HEK293 (cell line): ENCODE results near the gene MBOAT2.

Experiments used
- TF ChIP-seq, protein P1 (sequence below): fragments of 450-650 bp; formaldehyde crosslinking; IDR thresholded peaks from 2 replicates; pipeline ENCODE4 v1.5.1; 2016; ENCODE audit warnings: missing biosample characterization, missing genetic modification characterization
- TF ChIP-seq, protein P2 (sequence below): fragments of 450-650 bp; formaldehyde crosslinking; IDR thresholded peaks from 2 replicates; pipeline ENCODE4 v1.5.1; 2016; ENCODE audit warnings: missing biosample characterization, missing genetic modification characterization, borderline replicate concordance
- TF ChIP-seq, protein P3 (sequence below): sonication (generic); formaldehyde crosslinking; IDR thresholded peaks from 2 replicates; pipeline ENCODE4 v1.8.1; 2022; ENCODE audit warnings: mild to moderate bottlenecking, moderate library complexity, missing genetic modification reagents
- TF ChIP-seq, protein P4 (sequence below): fragments of 450-650 bp; formaldehyde crosslinking; IDR thresholded peaks from 2 replicates; pipeline ENCODE4 v1.5.1; 2016; ENCODE audit warnings: missing biosample characterization, missing genetic modification characterization, low read depth

DNA sequence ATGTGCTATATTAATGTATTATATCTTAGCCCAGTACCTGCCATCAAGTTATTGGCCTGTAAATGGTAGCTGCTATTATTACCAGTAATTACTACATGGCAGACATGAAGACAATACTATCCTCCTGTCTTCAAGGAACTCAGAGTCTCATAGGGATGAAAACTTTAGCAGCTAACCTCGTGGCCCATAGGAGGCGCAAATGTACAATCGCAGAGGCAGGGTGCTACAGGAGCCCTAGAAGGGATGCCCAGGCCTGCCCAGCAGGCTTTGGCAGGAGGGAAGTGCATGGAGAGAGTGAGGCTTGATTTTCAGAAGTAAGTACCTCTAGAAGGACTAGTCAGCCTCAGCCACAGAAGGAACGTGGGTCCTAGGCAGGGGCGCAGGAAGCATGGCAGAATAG lies 121.4 kb downstream of the MBOAT2 start:
- TF ChIP-seq, protein P1, sequence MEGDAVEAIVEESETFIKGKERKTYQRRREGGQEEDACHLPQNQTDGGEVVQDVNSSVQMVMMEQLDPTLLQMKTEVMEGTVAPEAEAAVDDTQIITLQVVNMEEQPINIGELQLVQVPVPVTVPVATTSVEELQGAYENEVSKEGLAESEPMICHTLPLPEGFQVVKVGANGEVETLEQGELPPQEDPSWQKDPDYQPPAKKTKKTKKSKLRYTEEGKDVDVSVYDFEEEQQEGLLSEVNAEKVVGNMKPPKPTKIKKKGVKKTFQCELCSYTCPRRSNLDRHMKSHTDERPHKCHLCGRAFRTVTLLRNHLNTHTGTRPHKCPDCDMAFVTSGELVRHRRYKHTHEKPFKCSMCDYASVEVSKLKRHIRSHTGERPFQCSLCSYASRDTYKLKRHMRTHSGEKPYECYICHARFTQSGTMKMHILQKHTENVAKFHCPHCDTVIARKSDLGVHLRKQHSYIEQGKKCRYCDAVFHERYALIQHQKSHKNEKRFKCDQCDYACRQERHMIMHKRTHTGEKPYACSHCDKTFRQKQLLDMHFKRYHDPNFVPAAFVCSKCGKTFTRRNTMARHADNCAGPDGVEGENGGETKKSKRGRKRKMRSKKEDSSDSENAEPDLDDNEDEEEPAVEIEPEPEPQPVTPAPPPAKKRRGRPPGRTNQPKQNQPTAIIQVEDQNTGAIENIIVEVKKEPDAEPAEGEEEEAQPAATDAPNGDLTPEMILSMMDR (tag by site-specific recombination): no peak
- TF ChIP-seq, protein P2, sequence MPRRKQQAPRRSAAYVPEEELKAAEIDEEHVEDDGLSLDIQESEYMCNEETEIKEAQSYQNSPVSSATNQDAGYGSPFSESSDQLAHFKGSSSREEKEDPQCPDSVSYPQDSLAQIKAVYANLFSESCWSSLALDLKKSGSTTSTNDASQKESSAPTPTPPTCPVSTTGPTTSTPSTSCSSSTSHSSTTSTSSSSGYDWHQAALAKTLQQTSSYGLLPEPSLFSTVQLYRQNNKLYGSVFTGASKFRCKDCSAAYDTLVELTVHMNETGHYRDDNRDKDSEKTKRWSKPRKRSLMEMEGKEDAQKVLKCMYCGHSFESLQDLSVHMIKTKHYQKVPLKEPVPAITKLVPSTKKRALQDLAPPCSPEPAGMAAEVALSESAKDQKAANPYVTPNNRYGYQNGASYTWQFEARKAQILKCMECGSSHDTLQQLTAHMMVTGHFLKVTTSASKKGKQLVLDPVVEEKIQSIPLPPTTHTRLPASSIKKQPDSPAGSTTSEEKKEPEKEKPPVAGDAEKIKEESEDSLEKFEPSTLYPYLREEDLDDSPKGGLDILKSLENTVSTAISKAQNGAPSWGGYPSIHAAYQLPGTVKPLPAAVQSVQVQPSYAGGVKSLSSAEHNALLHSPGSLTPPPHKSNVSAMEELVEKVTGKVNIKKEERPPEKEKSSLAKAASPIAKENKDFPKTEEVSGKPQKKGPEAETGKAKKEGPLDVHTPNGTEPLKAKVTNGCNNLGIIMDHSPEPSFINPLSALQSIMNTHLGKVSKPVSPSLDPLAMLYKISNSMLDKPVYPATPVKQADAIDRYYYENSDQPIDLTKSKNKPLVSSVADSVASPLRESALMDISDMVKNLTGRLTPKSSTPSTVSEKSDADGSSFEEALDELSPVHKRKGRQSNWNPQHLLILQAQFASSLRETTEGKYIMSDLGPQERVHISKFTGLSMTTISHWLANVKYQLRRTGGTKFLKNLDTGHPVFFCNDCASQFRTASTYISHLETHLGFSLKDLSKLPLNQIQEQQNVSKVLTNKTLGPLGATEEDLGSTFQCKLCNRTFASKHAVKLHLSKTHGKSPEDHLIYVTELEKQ (tag by site-specific recombination): no peak
- TF ChIP-seq, protein P3, sequence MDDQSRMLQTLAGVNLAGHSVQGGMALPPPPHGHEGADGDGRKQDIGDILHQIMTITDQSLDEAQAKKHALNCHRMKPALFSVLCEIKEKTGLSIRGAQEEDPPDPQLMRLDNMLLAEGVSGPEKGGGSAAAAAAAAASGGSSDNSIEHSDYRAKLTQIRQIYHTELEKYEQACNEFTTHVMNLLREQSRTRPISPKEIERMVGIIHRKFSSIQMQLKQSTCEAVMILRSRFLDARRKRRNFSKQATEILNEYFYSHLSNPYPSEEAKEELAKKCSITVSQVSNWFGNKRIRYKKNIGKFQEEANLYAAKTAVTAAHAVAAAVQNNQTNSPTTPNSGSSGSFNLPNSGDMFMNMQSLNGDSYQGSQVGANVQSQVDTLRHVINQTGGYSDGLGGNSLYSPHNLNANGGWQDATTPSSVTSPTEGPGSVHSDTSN (CRISPR knock-in tag): no peak
- TF ChIP-seq, protein P4, sequence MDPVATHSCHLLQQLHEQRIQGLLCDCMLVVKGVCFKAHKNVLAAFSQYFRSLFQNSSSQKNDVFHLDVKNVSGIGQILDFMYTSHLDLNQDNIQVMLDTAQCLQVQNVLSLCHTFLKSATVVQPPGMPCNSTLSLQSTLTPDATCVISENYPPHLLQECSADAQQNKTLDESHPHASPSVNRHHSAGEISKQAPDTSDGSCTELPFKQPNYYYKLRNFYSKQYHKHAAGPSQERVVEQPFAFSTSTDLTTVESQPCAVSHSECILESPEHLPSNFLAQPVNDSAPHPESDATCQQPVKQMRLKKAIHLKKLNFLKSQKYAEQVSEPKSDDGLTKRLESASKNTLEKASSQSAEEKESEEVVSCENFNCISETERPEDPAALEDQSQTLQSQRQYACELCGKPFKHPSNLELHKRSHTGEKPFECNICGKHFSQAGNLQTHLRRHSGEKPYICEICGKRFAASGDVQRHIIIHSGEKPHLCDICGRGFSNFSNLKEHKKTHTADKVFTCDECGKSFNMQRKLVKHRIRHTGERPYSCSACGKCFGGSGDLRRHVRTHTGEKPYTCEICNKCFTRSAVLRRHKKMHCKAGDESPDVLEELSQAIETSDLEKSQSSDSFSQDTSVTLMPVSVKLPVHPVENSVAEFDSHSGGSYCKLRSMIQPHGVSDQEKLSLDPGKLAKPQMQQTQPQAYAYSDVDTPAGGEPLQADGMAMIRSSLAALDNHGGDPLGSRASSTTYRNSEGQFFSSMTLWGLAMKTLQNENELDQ (tag by site-specific recombination): no peak
